Glutamatergic neuron (in vitro differentiated cells): Measurements from ENCODE around the gene ROMO1. TPM values are rescaled to one million over a fixed set of nuclear protein-coding genes. Genes with fewer than 3 reads are reported as not detected.

ENCODE experiments used
- DNase-seq: peaks from one replicate; pipeline ENCODE4 v3.0.0; 2022
- H3K27ac Mint-ChIP-seq: one replicate; pipeline ENCODE4 v1.8.0; 2020; ENCODE audit warnings: mild to moderate bottlenecking, mixed read lengths, inconsistent platforms; ENCODE audit not compliant: unreplicated experiment
- H3K27me3 Mint-ChIP-seq: one replicate; pipeline ENCODE4 v1.8.0; 2020; ENCODE audit warnings: mild to moderate bottlenecking, moderate library complexity, mixed read lengths, inconsistent platforms; ENCODE audit not compliant: unreplicated experiment
- H3K36me3 Mint-ChIP-seq: one replicate; pipeline ENCODE4 v1.8.0; 2020; ENCODE audit warnings: mild to moderate bottlenecking, mixed read lengths, inconsistent platforms; ENCODE audit not compliant: unreplicated experiment
- H3K4me1 Mint-ChIP-seq: one replicate; pipeline ENCODE4 v1.8.0; 2020; ENCODE audit warnings: mild to moderate bottlenecking, low read depth, mixed read lengths, inconsistent platforms; ENCODE audit not compliant: unreplicated experiment
- H3K4me3 Mint-ChIP-seq: one replicate; pipeline ENCODE4 v1.8.0; 2020; ENCODE audit warnings: mild to moderate bottlenecking, mixed read lengths, inconsistent platforms; ENCODE audit not compliant: unreplicated experiment
- H3K9me3 Mint-ChIP-seq: one replicate; pipeline ENCODE4 v1.8.0; 2020; ENCODE audit warnings: mild to moderate bottlenecking, moderate library complexity, mixed read lengths, inconsistent platforms; ENCODE audit not compliant: unreplicated experiment
- total RNA-seq: library from RNA; stranded (reverse); fragmentation: NEBNext Ultra II Directional; extraction: Animal tissue kit (Norgen Biotek cat#: 25700); gene quantifications from one replicate; pipeline ENCODE4 v1.2.1, GENCODE V29; 2021; ENCODE audit not compliant: unreplicated experiment
- TF ChIP-seq, protein P1 (sequence below): fragments of 200-600 bp; sonication (generic); IDR thresholded peaks from one replicate; pipeline ENCODE4 v1.5.0; 2021; ENCODE audit not compliant: partially characterized antibody, unreplicated experiment

Gene ROMO1
- total RNA-seq, 1 donor from 2014 or later: 103 TPM

DNA sequence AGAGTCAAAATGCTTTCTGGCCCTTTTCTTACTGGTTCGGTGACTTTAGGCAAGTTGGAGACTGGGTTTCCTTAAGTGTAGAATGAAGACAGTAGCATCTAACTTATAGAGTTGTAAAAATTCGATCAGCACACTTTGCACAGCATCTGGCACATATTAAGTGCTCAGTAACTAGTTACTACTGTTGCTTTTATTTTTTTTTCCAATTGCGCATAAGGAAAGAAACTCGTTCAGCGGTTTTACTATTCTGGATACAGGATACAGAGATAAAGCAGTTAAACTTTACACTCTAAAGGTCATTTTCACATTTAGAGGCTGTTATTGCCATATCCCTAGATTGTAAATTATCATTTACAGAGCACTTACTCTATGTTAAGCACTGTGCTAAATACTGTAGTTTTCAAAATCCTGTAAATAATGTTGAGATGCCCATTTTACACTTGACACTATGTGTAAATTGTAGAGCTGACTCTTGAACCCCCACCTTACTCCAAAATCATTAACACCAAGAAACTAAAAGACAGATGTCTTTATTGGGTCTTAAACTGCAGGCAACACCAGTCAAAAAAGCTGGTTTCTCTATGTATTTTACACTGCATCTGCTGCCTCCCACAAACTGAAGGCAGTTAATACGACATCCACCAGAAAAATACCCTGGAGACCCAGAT lies 886 bp downstream of the ROMO1 start:
- Mint-ChIP-seq H3K9me3 (peaks cover 5% of the 10 kb centered on the region), H3K27me3 (peaks cover 11% of the 10 kb centered on the region), H3K27ac (peak overlapping the region; percentile 65), H3K4me3 (peak overlapping the region; percentile 97), H3K4me1 (peaks cover 17% of the 10 kb centered on the region), H3K36me3 (no peaks in the 10 kb centered on the region)
- TF ChIP-seq, protein P1, sequence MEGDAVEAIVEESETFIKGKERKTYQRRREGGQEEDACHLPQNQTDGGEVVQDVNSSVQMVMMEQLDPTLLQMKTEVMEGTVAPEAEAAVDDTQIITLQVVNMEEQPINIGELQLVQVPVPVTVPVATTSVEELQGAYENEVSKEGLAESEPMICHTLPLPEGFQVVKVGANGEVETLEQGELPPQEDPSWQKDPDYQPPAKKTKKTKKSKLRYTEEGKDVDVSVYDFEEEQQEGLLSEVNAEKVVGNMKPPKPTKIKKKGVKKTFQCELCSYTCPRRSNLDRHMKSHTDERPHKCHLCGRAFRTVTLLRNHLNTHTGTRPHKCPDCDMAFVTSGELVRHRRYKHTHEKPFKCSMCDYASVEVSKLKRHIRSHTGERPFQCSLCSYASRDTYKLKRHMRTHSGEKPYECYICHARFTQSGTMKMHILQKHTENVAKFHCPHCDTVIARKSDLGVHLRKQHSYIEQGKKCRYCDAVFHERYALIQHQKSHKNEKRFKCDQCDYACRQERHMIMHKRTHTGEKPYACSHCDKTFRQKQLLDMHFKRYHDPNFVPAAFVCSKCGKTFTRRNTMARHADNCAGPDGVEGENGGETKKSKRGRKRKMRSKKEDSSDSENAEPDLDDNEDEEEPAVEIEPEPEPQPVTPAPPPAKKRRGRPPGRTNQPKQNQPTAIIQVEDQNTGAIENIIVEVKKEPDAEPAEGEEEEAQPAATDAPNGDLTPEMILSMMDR: no peak
- DNase-seq: no peak

- DNase-seq: no peak
- TF ChIP-seq, protein P1: no peak
- H3K4me3 Mint-ChIP-seq: peak overlapping the region; percentile 97
These were observed 1.5 kb downstream of the ROMO1 start for GRCh38 chr20:35700625-35701148.

DNA sequence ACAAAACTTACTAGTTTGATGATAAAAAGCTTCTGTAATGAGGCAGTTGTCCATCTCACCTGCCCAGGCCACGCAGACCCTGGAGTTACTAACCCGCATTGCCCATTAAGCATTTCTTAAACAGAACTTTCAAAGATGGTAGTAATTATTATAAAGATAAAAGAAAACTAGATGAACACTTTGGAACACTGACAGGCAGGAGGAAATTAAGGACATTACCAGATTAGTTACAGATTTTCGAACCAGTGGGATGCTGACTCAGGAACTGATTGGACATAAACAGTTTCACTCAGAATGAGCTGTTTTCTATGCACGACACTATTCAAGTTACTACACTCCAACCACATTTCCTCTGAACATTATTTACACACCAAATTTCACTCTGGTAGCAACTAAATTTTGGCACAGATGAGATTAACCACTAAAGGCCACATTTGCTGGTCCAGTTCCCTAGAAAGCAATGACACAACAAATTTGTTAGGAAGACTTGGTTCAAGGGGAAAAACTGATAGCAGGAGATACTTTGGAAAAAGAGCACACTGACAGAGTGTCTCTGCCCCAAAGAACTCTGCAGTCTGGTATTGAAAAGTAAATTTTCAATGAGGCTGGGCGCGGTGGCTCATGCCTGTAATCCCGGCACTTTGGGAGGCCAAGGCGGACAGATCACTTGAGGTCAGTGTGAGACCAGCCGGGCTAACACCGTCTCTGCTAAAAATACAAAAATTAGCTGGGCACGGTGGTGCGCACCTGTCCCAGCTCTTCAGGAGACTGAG lies 3.0 kb downstream of the ROMO1 start:
- no peaks in the 10 kb centered on the region for H3K36me3 Mint-ChIP-seq
- peaks cover 9% of the 10 kb centered on the region for H3K27me3 Mint-ChIP-seq
- H3K27ac Mint-ChIP-seq: no peak overlapping the region
- TF ChIP-seq, protein P1: no peak
- peaks cover 17% of the 10 kb centered on the region for H3K4me1 Mint-ChIP-seq
- no peak overlapping the region for H3K4me3 Mint-ChIP-seq
- DNase-seq: no peak
- H3K9me3 Mint-ChIP-seq: peaks cover 5% of the 10 kb centered on the region

More at GRCh38 chr20:35700625-35701148, 1.5 kb downstream of the ROMO1 start:
- Mint-ChIP-seq H3K36me3 (no peaks in the 10 kb centered on the region), H3K9me3 (peaks cover 5% of the 10 kb centered on the region), H3K27ac (peak overlapping the region; percentile 48), H3K4me1 (peaks cover 17% of the 10 kb centered on the region), H3K27me3 (peaks cover 9% of the 10 kb centered on the region)

DNA sequence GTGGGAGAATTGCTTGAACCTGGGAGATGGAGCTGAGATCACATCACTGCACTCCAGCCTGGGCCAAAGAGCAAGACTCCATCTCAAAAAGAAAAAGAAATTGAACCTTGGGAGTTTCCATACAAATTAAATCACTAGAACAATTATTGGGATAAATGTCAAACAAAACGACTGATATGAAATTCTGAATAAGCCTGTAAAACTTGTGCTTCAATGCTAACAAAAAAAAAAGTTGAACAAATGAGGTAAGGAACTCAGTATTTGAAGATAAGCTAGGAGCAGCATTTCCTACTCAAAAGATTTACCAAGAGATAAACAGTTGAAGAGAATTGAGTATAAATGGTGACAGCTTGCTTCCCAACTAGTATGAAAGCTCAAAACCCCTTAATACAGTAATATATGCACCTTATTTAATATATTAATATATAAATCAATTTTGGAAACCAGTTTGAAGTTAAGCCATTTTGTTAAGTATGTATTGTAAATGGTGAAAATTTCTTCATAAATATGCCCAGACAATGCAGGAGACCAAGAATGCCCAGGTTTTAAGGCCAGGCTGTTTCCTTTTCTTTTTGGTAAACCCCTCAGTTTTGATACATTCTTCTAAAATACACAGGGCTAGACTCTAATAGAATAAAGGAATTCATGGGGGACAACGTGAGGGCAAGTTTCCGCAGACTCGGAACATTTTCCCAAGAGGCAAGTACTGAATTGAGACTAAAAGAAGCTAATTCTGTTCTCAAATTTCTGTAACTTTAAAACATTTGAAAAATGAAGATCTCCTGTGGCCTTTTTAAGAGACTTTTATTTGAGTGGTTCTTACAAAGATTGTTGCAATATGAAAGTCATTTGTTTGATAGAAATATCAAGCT lies 3.9 kb downstream of the ROMO1 start:
- Mint-ChIP-seq H3K36me3 (no peaks in the 10 kb centered on the region), H3K4me3 (no peak overlapping the region), H3K4me1 (peaks cover 11% of the 10 kb centered on the region), H3K9me3 (peaks cover 5% of the 10 kb centered on the region), H3K27ac (no peak overlapping the region), H3K27me3 (peaks cover 7% of the 10 kb centered on the region)
- DNase-seq: no peak
- TF ChIP-seq, protein P1: no peak
